Activated CD4-positive, CD25-positive, alpha-beta regulatory T cell treated with anti-CD3 and anti-CD28 coated beads, Interleukin-2, amount 50 U/mL, for 72 hours (primary cell): ENCODE measurements around the gene HBA2.
"Not testable (repeated sequence)": the region's sequence is repeated elsewhere in the genome, so short reads cannot be mapped to it uniquely, and the experiment has no call there.

Source experiments
- DNase-seq: peaks from one replicate; pipeline ENCODE4 v3.0.0; 2021

HBA2 gene

DNA sequence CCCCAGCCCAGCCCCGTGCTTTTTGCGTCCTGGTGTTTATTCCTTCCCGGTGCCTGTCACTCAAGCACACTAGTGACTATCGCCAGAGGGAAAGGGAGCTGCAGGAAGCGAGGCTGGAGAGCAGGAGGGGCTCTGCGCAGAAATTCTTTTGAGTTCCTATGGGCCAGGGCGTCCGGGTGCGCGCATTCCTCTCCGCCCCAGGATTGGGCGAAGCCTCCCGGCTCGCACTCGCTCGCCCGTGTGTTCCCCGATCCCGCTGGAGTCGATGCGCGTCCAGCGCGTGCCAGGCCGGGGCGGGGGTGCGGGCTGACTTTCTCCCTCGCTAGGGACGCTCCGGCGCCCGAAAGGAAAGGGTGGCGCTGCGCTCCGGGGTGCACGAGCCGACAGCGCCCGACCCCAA lies 3.3 kb downstream of the HBA2 start:
- DNase-seq: not testable (repeated sequence)

GRCh38 chr16:176477-177382 lies 4.1 kb downstream of the HBA2 start, which contains the start of gene HBA1:
TSS of gene HBA1 (plus strand) at chr16:176680. CDS start at chr16:176717, 37 bp downstream.
- DNase-seq: not testable (repeated sequence)

GRCh38 chr16:177394-177822 lies 4.7 kb downstream of the HBA2 start:
- DNase-seq: no peak

GRCh38 chr16:177981-178667 lies 5.4 kb downstream of the HBA2 start:
- no peak for DNase-seq

DNA sequence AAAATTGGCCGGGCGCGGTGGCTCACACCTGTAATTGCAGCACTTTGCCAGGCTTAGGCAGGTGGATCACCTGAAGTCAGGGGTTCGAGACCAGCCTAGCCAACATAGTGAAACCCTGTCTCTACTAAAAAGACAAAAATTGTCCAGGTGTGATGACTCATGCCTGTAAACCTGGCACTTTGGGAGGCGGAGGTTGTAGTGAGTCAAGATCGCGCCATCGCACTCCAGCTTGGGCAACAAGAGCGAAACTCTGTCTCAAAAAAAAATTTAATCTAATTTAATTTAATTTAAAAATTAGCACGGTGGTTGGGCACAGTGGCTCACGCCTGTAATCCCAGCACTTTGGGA lies 6.0 kb downstream of the HBA2 start:
- no peak for DNase-seq

DNA sequence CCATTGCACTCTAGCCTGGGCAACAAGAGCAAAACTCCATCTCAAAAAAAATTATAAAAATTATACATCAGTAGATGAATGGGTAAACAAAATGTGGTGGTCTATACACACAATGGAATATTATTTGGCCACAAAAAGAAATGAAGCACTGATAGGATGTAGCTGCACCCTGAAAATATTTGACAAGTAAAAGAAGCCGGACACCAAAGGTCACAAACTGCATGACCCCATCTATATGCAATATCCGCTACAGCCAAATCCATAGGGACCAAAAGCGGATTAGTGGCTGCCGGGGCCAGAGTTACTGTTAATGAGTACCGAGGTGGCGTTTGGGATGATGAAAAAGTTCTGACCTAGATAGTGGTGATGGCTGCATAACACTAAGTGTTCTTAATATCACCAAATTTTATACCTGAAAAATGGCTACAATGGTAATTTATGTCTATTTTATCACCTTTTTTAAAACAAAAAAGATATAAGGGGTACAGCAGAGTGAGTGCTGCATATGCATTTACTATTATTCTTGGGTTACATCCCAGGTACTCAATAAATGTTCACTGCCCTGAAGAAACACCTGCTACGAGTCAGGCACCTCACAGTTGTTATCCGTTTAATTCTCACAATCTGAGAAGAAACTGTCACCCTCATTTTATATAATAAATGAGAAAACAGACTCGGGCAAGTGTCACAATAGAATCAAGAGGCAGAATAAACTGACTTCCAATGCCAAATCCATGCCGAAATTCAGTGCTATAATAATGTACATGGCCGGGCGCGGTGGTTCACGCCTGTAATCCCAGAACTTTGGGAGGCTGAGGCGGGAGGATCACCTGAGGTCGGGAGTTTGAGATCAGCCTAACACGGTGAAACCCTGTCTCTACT lies 6.8 kb downstream of the HBA2 start:
- DNase-seq: no peak

DNA sequence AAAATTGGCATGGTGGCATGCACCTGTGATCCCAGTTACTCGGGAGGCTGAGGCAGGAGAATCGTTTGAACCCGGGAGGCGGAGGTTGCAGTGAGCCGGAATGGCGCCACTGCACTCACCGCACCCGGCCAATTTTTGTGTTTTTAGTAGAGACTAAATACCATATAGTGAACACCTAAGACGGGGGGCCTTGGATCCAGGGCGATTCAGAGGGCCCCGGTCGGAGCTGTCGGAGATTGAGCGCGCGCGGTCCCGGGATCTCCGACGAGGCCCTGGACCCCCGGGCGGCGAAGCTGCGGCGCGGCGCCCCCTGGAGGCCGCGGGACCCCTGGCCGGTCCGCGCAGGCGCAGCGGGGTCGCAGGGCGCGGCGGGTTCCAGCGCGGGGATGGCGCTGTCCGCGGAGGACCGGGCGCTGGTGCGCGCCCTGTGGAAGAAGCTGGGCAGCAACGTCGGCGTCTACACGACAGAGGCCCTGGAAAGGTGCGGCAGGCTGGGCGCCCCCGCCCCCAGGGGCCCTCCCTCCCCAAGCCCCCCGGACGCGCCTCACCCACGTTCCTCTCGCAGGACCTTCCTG lies 7.5 kb downstream of the HBA2 start, which contains the start of gene HBQ1:
TSS of gene HBQ1 (plus strand) at position 359 of the 575 bp plus-strand sequence. CDS start at position 387, 28 bp downstream.
- DNase-seq: no peak

- peak; percentile 87 for DNase-seq
These were observed 8.2 kb downstream of the HBA2 start for GRCh38 chr16:180681-181564.

GRCh38 chr16:181565-182021 lies 8.9 kb downstream of the HBA2 start:
- DNase-seq: no peak

- DNase-seq: no peak
These were observed 10.3 kb downstream of the HBA2 start for GRCh38 chr16:183005-183404.

- DNase-seq: no peak
These were observed 12.5 kb downstream of the HBA2 start for GRCh38 chr16:185213-185612.

DNA sequence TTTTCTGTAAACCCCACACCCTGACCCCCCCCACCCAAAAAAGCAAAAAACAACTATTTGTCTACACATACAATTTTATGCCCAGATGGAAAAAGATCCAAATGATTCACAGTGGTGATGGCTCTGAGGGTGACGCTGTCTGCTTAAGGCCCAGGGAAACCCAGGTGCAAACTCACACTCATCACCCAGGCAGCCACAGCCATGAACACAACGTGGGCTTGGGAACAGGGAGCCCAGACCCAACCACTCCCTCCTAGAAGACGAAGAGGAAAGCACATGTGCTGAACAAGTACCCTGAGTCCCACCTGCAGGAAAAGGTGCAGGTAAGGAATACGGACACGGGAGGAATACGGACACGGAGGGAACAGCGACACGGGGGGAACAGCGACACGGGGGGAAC lies 13.0 kb downstream of the HBA2 start:
- no peak for DNase-seq

DNA sequence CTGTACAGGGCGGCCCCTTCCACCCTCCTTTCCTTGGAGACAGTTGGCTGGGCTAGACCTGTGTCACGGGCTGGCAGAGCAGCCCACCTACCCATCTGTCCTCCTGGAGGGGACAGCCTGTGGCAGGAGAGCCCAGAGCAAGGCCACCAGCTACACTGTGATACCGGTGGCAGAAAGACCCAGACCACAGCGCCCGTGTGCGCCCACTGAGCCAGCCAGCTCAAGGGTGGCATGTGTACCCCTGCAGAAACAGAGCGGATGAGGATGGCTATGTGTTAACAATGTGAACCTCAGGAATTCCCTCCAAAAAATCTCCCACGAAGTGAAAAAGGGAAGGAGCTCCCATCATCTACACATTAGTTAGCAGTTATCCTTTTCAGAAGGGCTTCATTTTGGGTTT lies 14.7 kb downstream of the HBA2 start:
- no peak for DNase-seq

DNA sequence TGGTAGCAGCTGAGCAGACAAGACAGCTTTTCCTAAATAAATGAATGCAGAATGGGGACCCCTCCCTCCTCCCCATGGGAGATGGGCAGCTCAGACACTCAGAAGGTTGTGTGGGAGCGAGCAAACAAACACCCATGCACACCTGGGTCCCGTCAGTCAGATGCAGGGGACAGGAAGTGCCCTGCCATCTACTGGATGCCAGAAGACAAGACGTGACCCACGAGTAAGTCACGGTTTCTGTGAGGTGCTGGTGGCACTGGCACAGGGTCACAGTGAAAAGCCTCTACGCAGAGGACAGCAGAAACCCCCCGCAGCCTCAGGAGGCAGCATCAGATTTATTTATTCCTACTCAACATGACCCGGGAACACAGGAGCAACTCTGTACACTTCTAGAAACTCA lies 16.0 kb downstream of the HBA2 start:
- no peak for DNase-seq

DNA sequence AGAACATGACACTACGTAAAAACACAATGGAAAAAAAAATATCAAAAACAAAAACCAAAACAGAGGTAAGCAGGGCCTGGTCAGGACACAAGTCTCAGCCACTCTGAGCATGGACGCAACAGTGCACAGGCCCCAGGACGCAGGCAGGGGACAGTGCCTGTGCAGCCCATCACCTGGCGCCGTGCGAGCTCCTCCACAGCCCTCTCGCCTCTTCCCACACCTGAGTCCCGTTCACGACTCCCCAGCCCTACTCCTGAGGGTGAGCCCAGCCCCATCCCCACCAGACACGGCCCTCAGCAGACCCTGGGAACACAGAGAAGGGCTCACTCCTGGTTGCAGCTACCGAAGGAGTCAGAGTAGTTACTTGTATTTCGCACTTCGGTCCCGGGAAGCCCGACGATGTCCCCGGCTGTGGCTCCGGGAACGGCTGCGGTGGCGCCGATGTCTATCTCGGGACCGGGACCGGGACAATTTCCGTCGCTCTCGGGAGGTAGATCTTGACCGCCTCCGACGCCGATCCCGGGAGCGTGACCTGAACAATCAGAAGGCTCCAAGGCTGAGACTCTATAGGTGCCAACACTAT lies 17.0 kb downstream of the HBA2 start:
- no peak for DNase-seq

GRCh38 chr16:191831-192230 lies 19.2 kb downstream of the HBA2 start:
- DNase-seq: no peak

DNA sequence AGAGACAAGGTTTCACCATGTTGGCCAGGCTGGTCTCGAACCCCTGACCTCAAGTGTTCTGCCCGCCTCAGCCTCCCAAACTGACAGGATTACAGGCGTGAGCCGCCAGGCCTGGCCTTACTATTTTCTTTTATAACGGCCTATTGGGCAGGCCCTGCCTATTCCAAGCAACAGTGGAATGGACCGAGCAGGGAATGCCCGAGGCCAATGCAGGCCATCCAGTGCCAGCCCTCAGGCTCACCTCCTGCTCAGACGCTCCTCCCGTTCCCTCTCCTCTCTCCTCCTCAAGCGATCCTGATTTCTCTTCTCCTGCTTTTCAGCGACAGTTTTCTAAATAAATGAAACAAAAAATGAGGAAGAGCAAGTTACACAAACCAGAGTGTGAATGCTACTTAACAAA lies 20.0 kb downstream of the HBA2 start:
- DNase-seq: no peak

DNA sequence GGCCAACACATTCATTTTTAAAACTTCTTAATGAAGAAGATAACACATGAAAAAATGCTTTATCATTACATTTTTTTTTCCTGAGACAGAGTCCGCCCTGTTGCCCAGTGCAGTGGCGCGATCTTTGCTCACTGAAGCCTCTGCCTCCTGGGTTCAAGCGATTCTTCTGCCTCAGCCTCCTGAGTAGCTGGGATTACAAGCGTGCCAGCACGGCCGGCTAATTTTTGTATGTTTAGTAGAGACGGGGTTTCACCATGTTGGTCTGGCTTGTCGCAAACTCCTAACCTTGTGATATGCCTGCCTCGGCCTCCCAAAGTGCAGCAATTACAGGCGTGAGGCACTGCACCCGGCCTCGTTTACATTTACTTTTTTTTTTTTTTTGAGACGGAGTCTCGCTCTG lies 20.8 kb downstream of the HBA2 start:
- no peak for DNase-seq

DNA sequence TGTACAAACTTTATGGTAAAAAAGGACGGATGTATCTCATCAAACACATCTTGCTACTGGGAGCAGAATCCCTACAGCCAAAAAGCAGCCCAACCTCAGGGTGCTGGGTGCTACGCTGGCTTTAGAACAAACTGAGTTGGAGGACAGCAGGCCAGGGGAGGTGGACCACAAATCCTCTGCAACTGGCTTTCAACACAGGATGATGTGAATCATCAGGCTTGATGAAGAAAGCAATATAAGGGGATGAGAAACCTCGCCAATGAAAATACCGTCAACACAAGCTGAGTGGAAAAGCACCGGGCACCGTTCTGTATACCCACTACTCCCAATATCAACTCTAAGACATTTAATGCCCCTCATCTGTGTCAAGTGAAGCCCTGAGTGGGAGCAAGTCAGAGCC lies 21.8 kb downstream of the HBA2 start:
- no peak for DNase-seq

DNA sequence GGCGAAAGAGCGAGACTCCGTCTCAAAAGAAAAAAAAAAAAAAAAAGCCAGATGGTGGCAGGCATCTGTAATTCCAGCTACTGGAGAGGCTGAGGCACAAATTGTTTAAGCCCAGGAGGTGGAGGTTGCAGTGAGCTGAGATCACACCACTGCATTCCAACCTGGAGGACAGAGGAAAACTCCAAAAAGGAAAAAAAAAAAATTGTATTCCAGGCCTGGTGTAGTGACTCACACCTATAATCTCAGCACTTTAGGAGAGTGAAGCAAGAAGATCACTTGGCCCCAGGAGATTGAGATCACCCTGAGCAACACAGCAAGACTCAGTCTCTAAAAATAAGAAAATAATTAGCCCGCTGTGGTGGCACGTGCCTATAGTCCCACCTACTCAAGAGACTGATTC lies 27.7 kb downstream of the HBA2 start:
- no peak for DNase-seq

DNA sequence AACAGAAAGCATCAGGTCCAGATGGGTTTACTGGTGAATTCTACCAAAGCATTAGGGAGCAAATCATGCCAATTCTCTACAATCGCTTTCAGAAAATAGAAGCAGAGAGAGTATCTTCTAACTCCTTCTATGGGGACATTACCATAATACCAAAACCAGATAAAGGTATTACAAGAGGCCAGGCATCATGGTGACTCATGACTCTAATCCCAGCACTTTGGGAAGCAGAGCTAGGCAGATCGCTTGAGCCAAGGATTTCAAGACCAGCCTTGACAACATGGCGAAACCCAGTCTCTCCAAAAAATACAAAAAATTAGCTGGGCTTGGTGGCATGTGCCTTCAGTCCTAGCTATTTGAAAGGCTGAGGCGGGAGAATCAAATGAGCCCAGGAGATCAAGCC lies 30.6 kb downstream of the HBA2 start:
- no peak for DNase-seq
